Stimulated activated CD8-positive, alpha-beta memory T cell treated with anti-CD3 and anti-CD28 coated beads, Interleukin-12 subunit alpha, Interleukin-12 subunit beta, amount 100 ng/mL, for 4 hours (primary cell): ENCODE measurements around the gene DISP3.
"Not testable (repeated sequence)": the region's sequence is repeated elsewhere in the genome, so short reads cannot be mapped to it uniquely, and the experiment has no call there.

Experiments
- DNase-seq: peaks from one replicate; pipeline ENCODE4 v3.0.0-alpha.2; 2020; ENCODE audit warnings: low read depth

Gene DISP3

GRCh38 chr1:11578004-11578403 lies 99.0 kb downstream of the DISP3 start:
- DNase-seq: no peak

DNA sequence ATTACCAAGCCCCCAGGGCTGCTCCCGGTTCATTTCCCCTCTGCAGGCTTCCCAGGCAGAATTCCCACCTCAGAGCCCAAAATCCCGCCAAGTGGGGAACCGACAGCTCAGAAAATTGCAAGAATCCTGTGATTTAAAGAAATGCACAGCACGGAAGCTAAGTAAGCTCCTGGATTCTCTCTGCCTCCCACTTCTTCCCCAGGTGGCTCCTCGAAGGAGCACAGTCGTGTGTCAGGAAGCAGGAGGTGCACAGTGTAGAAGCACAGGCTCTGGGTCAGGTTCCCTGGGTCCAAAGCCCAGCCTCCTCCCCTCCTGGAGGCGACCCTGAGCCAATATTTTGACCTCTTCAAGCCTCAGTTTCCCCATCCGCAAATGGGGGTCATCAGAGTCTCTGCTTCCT lies 100.6 kb downstream of the DISP3 start:
- no peak for DNase-seq

- not testable (repeated sequence) for DNase-seq
These were observed 101.1 kb downstream of the DISP3 start for GRCh38 chr1:11580049-11580448.

DNA sequence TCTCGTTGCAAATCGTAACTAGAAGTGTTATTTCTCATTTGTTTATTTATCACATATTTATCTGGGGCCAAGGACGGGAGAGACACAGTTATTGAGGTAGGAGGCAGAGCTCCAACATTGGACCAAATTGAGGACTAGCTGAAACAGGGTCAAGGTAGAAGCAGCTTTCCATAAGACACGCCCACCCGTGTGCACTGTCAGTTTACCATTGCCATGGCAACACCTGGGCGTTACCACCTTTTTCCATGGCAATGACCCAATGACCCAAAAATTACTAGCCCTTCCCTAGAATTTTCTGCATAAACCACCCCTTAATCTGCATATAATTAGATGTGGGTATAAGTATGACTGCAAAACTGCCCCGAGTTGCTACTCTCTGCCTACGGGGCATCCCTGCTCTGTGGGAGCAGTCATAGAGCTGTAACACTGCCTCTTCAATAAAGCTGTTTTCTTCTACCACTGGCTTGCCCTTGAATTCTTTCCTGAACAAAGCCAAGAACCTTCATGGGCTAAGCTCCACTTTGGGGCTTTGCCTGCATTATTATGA lies 102.6 kb downstream of the DISP3 start:
- DNase-seq: no peak

DNA sequence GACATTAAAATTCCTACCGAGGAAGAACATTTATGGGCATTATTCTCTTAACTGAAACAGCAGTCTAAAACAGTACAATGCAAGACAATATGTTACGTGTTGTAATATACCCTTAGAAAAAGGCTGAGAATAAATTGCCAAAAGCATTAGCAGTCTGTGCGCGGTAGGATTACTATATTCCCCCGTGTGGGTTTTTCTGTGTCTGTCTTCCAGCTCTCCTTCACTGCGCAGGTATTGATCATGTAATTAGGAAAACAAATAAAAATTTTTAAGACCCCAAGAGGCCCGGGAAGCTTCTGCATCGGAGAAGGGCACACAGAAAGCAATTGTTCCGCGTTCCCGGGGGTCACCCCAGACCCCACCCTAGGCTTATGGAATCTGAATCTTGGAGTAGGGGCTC lies 106.4 kb downstream of the DISP3 start:
- DNase-seq: no peak
